Measurements from ENCODE around the gene DOCK11. TPM values are rescaled to one million over a fixed set of nuclear protein-coding genes. Genes with fewer than 3 reads are reported as not detected.
A peak's percentile ranks its signal among the peaks of the same experiment; 100 is the strongest.

DOCK11 gene
- total and polyA plus RNA-seq, 9 of the 15 experiments (the other 6 are each of a cell fraction or from before 2014, with no cell fraction given): 41.8 to 77.8 (median 50.9) TPM

- no peak for TF ChIP-seq REST (IDR thresholded peaks at IDR 0.05; ENCODE audit: borderline replicate concordance)
- no peak for TF ChIP-seq REST (CRISPR knock-in tag; IDR thresholded peaks at IDR 0.05; ENCODE audit: low read depth)
- no peak for TF ChIP-seq KLF13 (tag; IDR thresholded peaks at IDR 0.05; ENCODE audit: borderline replicate concordance, low read depth)
- no peak for TF ChIP-seq DIDO1 (tag; IDR thresholded peaks at IDR 0.05; ENCODE audit: low read depth)
- no peak for TF ChIP-seq ZNF586 (CRISPR knock-in tag; conservative IDR thresholded peaks at IDR 0.05)
- no peak for TF ChIP-seq NR1H2 (CRISPR knock-in tag; IDR thresholded peaks at IDR 0.05)
- TF ChIP-seq CBX1 (IDR thresholded peaks at IDR 0.05; ENCODE audit: low read depth): no peak
- no peak for TF ChIP-seq PATZ1 (CRISPR knock-in tag; IDR thresholded peaks at IDR 0.05; ENCODE audit: borderline replicate concordance)
- peak; percentile 50; the same call in 1 of the 2 replicates for TF ChIP-seq FOXM1 (IDR thresholded peaks at IDR 0.05; ENCODE audit: low read depth)
- no peak for TF ChIP-seq FOXM1 (CRISPR knock-in tag; IDR thresholded peaks at IDR 0.05; ENCODE audit: low read depth)
- no peak for TF ChIP-seq GABPA (tag; conservative IDR thresholded peaks at IDR 0.05; ENCODE audit: low read depth)
- TF ChIP-seq ESRRA (IDR thresholded peaks at IDR 0.05; ENCODE audit: borderline replicate concordance, low read depth): no peak
- no peak for TF ChIP-seq FOXA3 (CRISPR knock-in tag; conservative IDR thresholded peaks at IDR 0.05 in 1 of 2, IDR thresholded peaks at IDR 0.05 in 1 of 2)
- no peak for TF ChIP-seq E2F1 (CRISPR knock-in tag; IDR thresholded peaks at IDR 0.05)
- no peak for TF ChIP-seq ZBTB5 (IDR thresholded peaks at IDR 0.05)
- 0 out of 2 replicates have a peak, but pooled peaks have one; percentile 28 for TF ChIP-seq GATAD2A (IDR thresholded peaks at IDR 0.05)
These were observed 70.2 kb downstream of the DOCK11 start (continued) for GRCh38 chrX:118565853-118566252.
